ENCODE results near the gene IL16.

DNA sequence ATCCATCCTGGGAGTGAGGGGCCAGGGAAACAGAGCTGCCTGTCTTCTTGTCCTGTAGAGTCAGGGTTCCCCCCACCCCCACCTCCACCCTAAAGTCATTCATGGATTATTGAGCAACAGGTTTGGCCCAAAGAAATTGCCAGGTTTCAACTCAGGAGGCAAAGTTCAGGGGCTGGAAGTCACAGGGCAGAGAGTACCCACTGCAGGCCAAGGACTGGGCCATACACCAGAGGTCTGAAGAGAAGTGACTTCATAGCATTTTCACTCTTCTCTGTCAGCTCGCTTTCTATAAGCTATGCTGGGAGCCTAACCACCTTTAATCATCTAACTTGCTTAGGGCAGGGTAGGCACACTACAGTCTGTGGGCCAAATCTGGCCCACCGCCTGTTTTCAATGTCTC, 77.2 kb downstream of the IL16 start:
- TF ChIP-seq TAF1 (IDR thresholded peaks at IDR 0.05; ENCODE audit: borderline replicate concordance, low read depth, low read length) (no peak), POLR2AphosphoS5 (IDR thresholded peaks at IDR 0.05; ENCODE audit: low read depth, low read length) (no peak), POLR2A (IDR thresholded peaks at IDR 0.05; ENCODE audit: low read depth, low read length) (no peak)
